ENCODE measurements around the gene CRMP1. TPM values are rescaled to one million over a fixed set of nuclear protein-coding genes. Genes with fewer than 3 reads are reported as not detected.

Gene CRMP1
- total RNA-seq, 6 experiments from 2014 or later: 0.09 to 0.31 (median 0.10) TPM; not detected in 3

GRCh38 chr4:5787311-5787710, 105.6 kb downstream of the CRMP1 start:
- WGBS (ENCODE audit: insufficient coverage, low coverage, low lambda C conversion rate, missing lambda C conversion rate): 85% methylated on average over 8 of the region's 8 CpGs
- ATAC-seq: no peak
- intact Hi-C loops (cut with DNase I): no loop called here
- no peaks in the 10 kb centered on the region for H3K36me3 ChIP-seq
- no peaks in the 10 kb centered on the region for H3K9me3 ChIP-seq
- no peak overlapping the region for H3K27ac ChIP-seq
- H3K27me3 ChIP-seq: no peaks in the 10 kb centered on the region
- TF ChIP-seq POLR2A (IDR thresholded peaks at IDR 0.05) (no peak), CTCF (IDR thresholded peaks at IDR 0.05) (no peak)
- no peaks in the 10 kb centered on the region for H3K4me1 ChIP-seq
- peak in 1 of 3 donors; percentile 1 for DNase-seq
- no peak overlapping the region for H3K4me3 ChIP-seq

- DNase-seq (no peak), ATAC-seq (no peak)
- Histone ChIP-seq H3K27me3 (no peaks in the 10 kb centered on the region), H3K4me3 (no peak overlapping the region), H3K9me3 (no peaks in the 10 kb centered on the region), H3K27ac (no peak overlapping the region), H3K36me3 (no peaks in the 10 kb centered on the region), H3K4me1 (no peaks in the 10 kb centered on the region)
- no peak for TF ChIP-seq POLR2A (IDR thresholded peaks at IDR 0.05)
- no peak for TF ChIP-seq CTCF (IDR thresholded peaks at IDR 0.05)
- WGBS (ENCODE audit: insufficient coverage, low coverage, low lambda C conversion rate, missing lambda C conversion rate): 73% methylated on average over 9 of the region's 9 CpGs
- intact Hi-C loops (cut with DNase I): no loop called here
Measured at GRCh38 chr4:5785806-5786680, 106.8 kb downstream of the CRMP1 start.

GRCh38 chr4:5784960-5785611, 107.8 kb downstream of the CRMP1 start:
- no peaks in the 10 kb centered on the region for H3K27me3 ChIP-seq
- no peak overlapping the region for H3K4me3 ChIP-seq
- DNase-seq (peak in 1 of 3 donors; percentile 2), ATAC-seq (no peak)
- no peak overlapping the region for H3K27ac ChIP-seq
- TF ChIP-seq CTCF (IDR thresholded peaks at IDR 0.05): no peak
- no peak for TF ChIP-seq POLR2A (IDR thresholded peaks at IDR 0.05)
- no peaks in the 10 kb centered on the region for H3K4me1 ChIP-seq
- H3K36me3 ChIP-seq: no peaks in the 10 kb centered on the region
- no peaks in the 10 kb centered on the region for H3K9me3 ChIP-seq
- intact Hi-C loops (cut with DNase I): no loop called here
- 79% methylated on average over 7 of the region's 9 CpGs for WGBS (ENCODE audit: insufficient coverage, low coverage, low lambda C conversion rate, missing lambda C conversion rate)

GRCh38 chr4:5784021-5784420, 108.9 kb downstream of the CRMP1 start:
- ATAC-seq: no peak
- H3K4me1 ChIP-seq: no peaks in the 10 kb centered on the region
- H3K27ac ChIP-seq: no peak overlapping the region
- H3K27me3 ChIP-seq: no peaks in the 10 kb centered on the region
- peak in 1 of 3 donors; percentile 1 for DNase-seq
- no peaks in the 10 kb centered on the region for H3K9me3 ChIP-seq
- no peak overlapping the region for H3K4me3 ChIP-seq
- no peaks in the 10 kb centered on the region for H3K36me3 ChIP-seq
- TF ChIP-seq POLR2A (IDR thresholded peaks at IDR 0.05): no peak
- no peak for TF ChIP-seq CTCF (IDR thresholded peaks at IDR 0.05)
- intact Hi-C loops (cut with DNase I): no loop called here
- 57% methylated on average over 5 of the region's 6 CpGs for WGBS (ENCODE audit: insufficient coverage, low coverage, low lambda C conversion rate, missing lambda C conversion rate)
